Neural progenitor cell (in vitro differentiated cells): ENCODE results near the gene CCDC124.

ENCODE experiments used
- EZH2 ChIP-seq: fragments of 200-600 bp; sonication (generic); IDR thresholded peaks from 2 replicates; pipeline ENCODE4 v1.6.1; 2017; ENCODE audit warnings: antibody characterized with exemption, mild to moderate bottlenecking, moderate library complexity
- EZH2phosphoT487 ChIP-seq: fragments of 200-600 bp; sonication (generic); IDR thresholded peaks from 2 replicates; pipeline ENCODE4 v1.6.1; 2017; ENCODE audit warnings: antibody characterized with exemption
- TF ChIP-seq, protein P1 (sequence below): fragments of 200-600 bp; sonication (generic); IDR thresholded peaks from 2 replicates; pipeline ENCODE4 v1.5.1; 2017; ENCODE audit warnings: antibody characterized with exemption, mild to moderate bottlenecking

- TF ChIP-seq, protein P1, sequence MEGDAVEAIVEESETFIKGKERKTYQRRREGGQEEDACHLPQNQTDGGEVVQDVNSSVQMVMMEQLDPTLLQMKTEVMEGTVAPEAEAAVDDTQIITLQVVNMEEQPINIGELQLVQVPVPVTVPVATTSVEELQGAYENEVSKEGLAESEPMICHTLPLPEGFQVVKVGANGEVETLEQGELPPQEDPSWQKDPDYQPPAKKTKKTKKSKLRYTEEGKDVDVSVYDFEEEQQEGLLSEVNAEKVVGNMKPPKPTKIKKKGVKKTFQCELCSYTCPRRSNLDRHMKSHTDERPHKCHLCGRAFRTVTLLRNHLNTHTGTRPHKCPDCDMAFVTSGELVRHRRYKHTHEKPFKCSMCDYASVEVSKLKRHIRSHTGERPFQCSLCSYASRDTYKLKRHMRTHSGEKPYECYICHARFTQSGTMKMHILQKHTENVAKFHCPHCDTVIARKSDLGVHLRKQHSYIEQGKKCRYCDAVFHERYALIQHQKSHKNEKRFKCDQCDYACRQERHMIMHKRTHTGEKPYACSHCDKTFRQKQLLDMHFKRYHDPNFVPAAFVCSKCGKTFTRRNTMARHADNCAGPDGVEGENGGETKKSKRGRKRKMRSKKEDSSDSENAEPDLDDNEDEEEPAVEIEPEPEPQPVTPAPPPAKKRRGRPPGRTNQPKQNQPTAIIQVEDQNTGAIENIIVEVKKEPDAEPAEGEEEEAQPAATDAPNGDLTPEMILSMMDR, result no peak
- TF ChIP-seq EZH2, result no peak
- TF ChIP-seq EZH2phosphoT487, result no peak
Measured at GRCh38 chr19:17915940-17916593, 16.7 kb upstream of the CCDC124 start.
